GM19324 (cell line): ENCODE data around the gene ANKFN1.

ENCODE experiments used
- ATAC-seq: cut with Tn5 transposase; IDR thresholded peaks from one replicate; pipeline ENCODE4 v1.9.1; 2021; ENCODE audit warnings: mild to moderate bottlenecking, moderate library complexity; ENCODE audit not compliant: unreplicated experiment, low FRiP score

ANKFN1 gene

GRCh38 chr17:56142325-56142724 lies 10.9 kb upstream of the ANKFN1 start:
- no peak for ATAC-seq

GRCh38 chr17:56142781-56143180 lies 10.5 kb upstream of the ANKFN1 start:
- no peak for ATAC-seq

GRCh38 chr17:56144223-56144622 lies 9.1 kb upstream of the ANKFN1 start:
- ATAC-seq, result no peak

GRCh38 chr17:56146534-56146933 lies 6.7 kb upstream of the ANKFN1 start:
- no peak for ATAC-seq

GRCh38 chr17:56148333-56148732 lies 4.9 kb upstream of the ANKFN1 start:
- no peak for ATAC-seq

- ATAC-seq, result no peak
Observed at GRCh38 chr17:56149266-56150036, 3.8 kb upstream of the ANKFN1 start.

- no peak for ATAC-seq
Observed at GRCh38 chr17:56150649-56151048, 2.6 kb upstream of the ANKFN1 start.

- ATAC-seq, result no peak
Observed at GRCh38 chr17:56157845-56158244, 4.6 kb downstream of the ANKFN1 start.

GRCh38 chr17:56158344-56158743 lies 5.1 kb downstream of the ANKFN1 start:
- ATAC-seq, result no peak

- ATAC-seq, result no peak
Observed at GRCh38 chr17:56158915-56159825, 5.9 kb downstream of the ANKFN1 start.

GRCh38 chr17:56159826-56160380 lies 6.6 kb downstream of the ANKFN1 start:
- ATAC-seq, result no peak

- ATAC-seq, result no peak
Observed at GRCh38 chr17:56160422-56160821, 7.1 kb downstream of the ANKFN1 start.

GRCh38 chr17:56165072-56165641 lies 11.9 kb downstream of the ANKFN1 start:
- ATAC-seq, result no peak

- ATAC-seq, result no peak
Observed at GRCh38 chr17:56167491-56167890, 14.2 kb downstream of the ANKFN1 start.

GRCh38 chr17:56169621-56170020 lies 16.3 kb downstream of the ANKFN1 start:
- no peak for ATAC-seq

GRCh38 chr17:56171186-56171959 lies 18.1 kb downstream of the ANKFN1 start:
- ATAC-seq, result no peak

GRCh38 chr17:56172517-56172982 lies 19.3 kb downstream of the ANKFN1 start:
- ATAC-seq, result no peak

- no peak for ATAC-seq
Observed at GRCh38 chr17:56173026-56173425, 19.8 kb downstream of the ANKFN1 start.

GRCh38 chr17:56173958-56174835 lies 20.9 kb downstream of the ANKFN1 start:
- no peak for ATAC-seq
